GM21529 (cell line): ENCODE results near the gene FARP1.
"Not testable (repeated sequence)": the region's sequence is repeated elsewhere in the genome, so short reads cannot be mapped to it uniquely, and the experiment has no call there.

Experiments used
- ATAC-seq: cut with Tn5 transposase; IDR thresholded peaks from one replicate; pipeline ENCODE4 v1.9.1; 2021; ENCODE audit not compliant: unreplicated experiment

FARP1 gene

GRCh38 chr13:98225036-98225940, 82.4 kb downstream of the FARP1 start:
- no peak for ATAC-seq

GRCh38 chr13:98226496-98226895, 83.6 kb downstream of the FARP1 start:
- no peak for ATAC-seq

- ATAC-seq = no peak
Measured at GRCh38 chr13:98228661-98229341, 85.9 kb downstream of the FARP1 start.

- ATAC-seq = not testable (repeated sequence)
Measured at GRCh38 chr13:98230762-98231161, 87.9 kb downstream of the FARP1 start.

GRCh38 chr13:98232456-98232855, 89.6 kb downstream of the FARP1 start:
- no peak for ATAC-seq

GRCh38 chr13:98233127-98233526, 90.2 kb downstream of the FARP1 start:
- no peak for ATAC-seq

GRCh38 chr13:98234348-98234747, 91.5 kb downstream of the FARP1 start:
- no peak for ATAC-seq

- no peak for ATAC-seq
Measured at GRCh38 chr13:98236197-98236596, 93.3 kb downstream of the FARP1 start.

GRCh38 chr13:98237331-98237730, 94.4 kb downstream of the FARP1 start:
- no peak for ATAC-seq

- no peak for ATAC-seq
Measured at GRCh38 chr13:98239162-98240076, 96.5 kb downstream of the FARP1 start.

GRCh38 chr13:98240135-98240534, 97.2 kb downstream of the FARP1 start:
- no peak for ATAC-seq

GRCh38 chr13:98240974-98241373, 98.1 kb downstream of the FARP1 start:
- ATAC-seq = no peak

GRCh38 chr13:98241976-98242375, 99.1 kb downstream of the FARP1 start:
- no peak for ATAC-seq

GRCh38 chr13:98242403-98242802, 99.5 kb downstream of the FARP1 start:
- ATAC-seq = no peak

- ATAC-seq = no peak
Measured at GRCh38 chr13:98243929-98244272, 101.0 kb downstream of the FARP1 start.

- ATAC-seq = no peak
Measured at GRCh38 chr13:98246538-98247172, 103.8 kb downstream of the FARP1 start.

GRCh38 chr13:98251708-98252107, 108.8 kb downstream of the FARP1 start:
- no peak for ATAC-seq

GRCh38 chr13:98252931-98253470, 110.1 kb downstream of the FARP1 start:
- ATAC-seq = no peak

- ATAC-seq = no peak
Measured at GRCh38 chr13:98253526-98253925, 110.6 kb downstream of the FARP1 start.

GRCh38 chr13:98254513-98254912, 111.6 kb downstream of the FARP1 start:
- ATAC-seq = no peak

- no peak for ATAC-seq
Measured at GRCh38 chr13:98258226-98258625, 115.3 kb downstream of the FARP1 start.
